CD4-positive, CD25-positive, alpha-beta regulatory T cell (primary cell): ENCODE measurements around the gene SELENOF. TPM values are rescaled to one million over a fixed set of nuclear protein-coding genes. Genes with fewer than 3 reads are reported as not detected.

Experiments used
- ATAC-seq, 2 donors: fragments of 150-1000 bp; cut with Tn5 transposase; one replicate each; pipeline ENCODE4 v1.10.0; 2021; ENCODE audit warnings: low read depth in 2 of 2, moderate number of reproducible peaks in 2 of 2, moderate library complexity in 1 of 2
- DNase-seq, 3 donors: peaks; one replicate each; pipeline versions ENCODE4 v3.0.0 to v3.0.0-alpha.2; 2012 to 2022; ENCODE audit warnings: mixed read lengths in 1 of 3
- H3K27ac ChIP-seq: one replicate; pipeline ENCODE4 v1.7.0; 2013; ENCODE audit warnings: mild to moderate bottlenecking, low read length; ENCODE audit not compliant: insufficient read depth, poor library complexity, severe bottlenecking
- H3K27me3 ChIP-seq: one replicate; pipeline ENCODE4 v1.7.0; 2013; ENCODE audit warnings: low read length; ENCODE audit not compliant: control insufficient read depth, insufficient read depth
- H3K36me3 ChIP-seq: one replicate; pipeline ENCODE4 v1.7.0; 2013; ENCODE audit warnings: mild to moderate bottlenecking, low read length, moderate library complexity; ENCODE audit not compliant: control insufficient read depth, insufficient read depth
- H3K4me1 ChIP-seq: 2 replicates; pipeline ENCODE4 v1.7.0; 2013; ENCODE audit warnings: mild to moderate bottlenecking, low read length; ENCODE audit not compliant: insufficient read depth, control insufficient read depth, poor library complexity, severe bottlenecking
- H3K4me3 ChIP-seq: one replicate; pipeline ENCODE4 v1.7.0; 2013; ENCODE audit warnings: low read depth, mild to moderate bottlenecking, low read length, moderate library complexity
- H3K9me3 ChIP-seq, 2 experiments: 1 replicate in 1 of 2; 2 replicates in 1 of 2; pipeline ENCODE4 v1.7.0; 2013; ENCODE audit warnings: low read length in 2 of 2, mild to moderate bottlenecking in 1 of 2, moderate library complexity in 1 of 2; ENCODE audit not compliant: control insufficient read depth in 2 of 2
- H3K27ac Mint-ChIP-seq, 3 donors: one replicate each; pipeline ENCODE4 v1.8.0; 2020 to 2022; ENCODE audit warnings: mild to moderate bottlenecking in 3 of 3, mixed read lengths in 3 of 3, moderate library complexity in 2 of 3
- H3K27me3 Mint-ChIP-seq: one replicate; pipeline ENCODE4 v1.8.0; 2022; ENCODE audit warnings: mild to moderate bottlenecking, mixed read lengths
- H3K36me3 Mint-ChIP-seq: one replicate; pipeline ENCODE4 v1.8.0; 2020; ENCODE audit warnings: mixed read lengths
- H3K4me1 Mint-ChIP-seq, 4 donors: one replicate each; pipeline ENCODE4 v1.8.0; 2020 to 2022; ENCODE audit warnings: mixed read lengths in 4 of 4, mild to moderate bottlenecking in 1 of 4
- H3K4me3 Mint-ChIP-seq, 4 donors: one replicate each; pipeline ENCODE4 v1.8.0; 2020 to 2022; ENCODE audit warnings: mild to moderate bottlenecking in 4 of 4, mixed read lengths in 4 of 4, moderate library complexity in 3 of 4
- H3K9me3 Mint-ChIP-seq, 7 donors: one replicate each; pipeline ENCODE4 v1.8.0; 2020 to 2022; ENCODE audit warnings: mixed read lengths in 7 of 7, mild to moderate bottlenecking in 3 of 7, moderate library complexity in 2 of 7
- polyA plus RNA-seq, 4 donors: library from polyadenylated mRNA; unstranded; fragments of 300-500 nt; fragmentation: Illumina TruSeq; gene quantifications; one replicate each; pipeline ENCODE4 v1.2.3, GENCODE V29; 2021
- total RNA-seq: library from RNA; stranded (reverse); gene quantifications from one replicate; pipeline ENCODE4 v1.2.3, GENCODE V29; 2022

SELENOF gene
- total and polyA plus RNA-seq, 5 donors from 2014 or later = 128 to 322 (median 295) TPM

GRCh38 chr1:86858524-86859261 is 55.2 kb downstream of the SELENOF start:
- H3K27ac ChIP-seq = no peak overlapping the region
- Mint-ChIP-seq H3K36me3 (peaks cover 3% of the 10 kb centered on the region), H3K9me3 (no peaks in the 10 kb centered on the region), H3K27me3 (no peaks in the 10 kb centered on the region), H3K4me3 (no peak overlapping the region), H3K27ac (peak overlapping the region in 2 of 3 donors; percentile 15 to 30), H3K4me1 (peaks cover 0 to 8% (median 4%) of the 10 kb centered on the region in 4 donors)
- H3K36me3 ChIP-seq = peaks cover 18% of the 10 kb centered on the region
- no peaks in the 10 kb centered on the region for H3K9me3 ChIP-seq
- no peak for ATAC-seq
- no peak overlapping the region for H3K4me3 ChIP-seq
- no peak for DNase-seq
- no peaks in the 10 kb centered on the region for H3K4me1 ChIP-seq
- no peaks in the 10 kb centered on the region for H3K27me3 ChIP-seq

GRCh38 chr1:86856196-86856595 is 57.7 kb downstream of the SELENOF start:
- H3K36me3 ChIP-seq = peaks cover under 1% of the 10 kb centered on the region

GRCh38 chr1:86854352-86854751 is 59.6 kb downstream of the SELENOF start:
- Histone ChIP-seq H3K27me3 (no peaks in the 10 kb centered on the region), H3K4me3 (no peak overlapping the region), H3K36me3 (no peaks in the 10 kb centered on the region), H3K9me3 (no peaks in the 10 kb centered on the region), H3K27ac (no peak overlapping the region), H3K4me1 (no peaks in the 10 kb centered on the region)
- Mint-ChIP-seq H3K36me3 (peaks cover 3% of the 10 kb centered on the region), H3K4me1 (peaks cover 0 to 8% (median 1%) of the 10 kb centered on the region in 4 donors), H3K27me3 (peaks cover 4% of the 10 kb centered on the region), H3K4me3 (no peak overlapping the region), H3K9me3 (no peaks in the 10 kb centered on the region), H3K27ac (no peak overlapping the region)
- no peak for DNase-seq
- ATAC-seq = no peak

More at GRCh38 chr1:86856196-86856595, 57.7 kb downstream of the SELENOF start:
- ATAC-seq (no peak), DNase-seq (no peak)
- H3K4me1 Mint-ChIP-seq = peaks cover 0 to 8% (median 2%) of the 10 kb centered on the region in 4 donors
- Histone ChIP-seq H3K9me3 (no peaks in the 10 kb centered on the region), H3K4me3 (no peak overlapping the region), H3K27me3 (no peaks in the 10 kb centered on the region), H3K27ac (no peak overlapping the region), H3K4me1 (no peaks in the 10 kb centered on the region)
- no peaks in the 10 kb centered on the region for H3K9me3 Mint-ChIP-seq
- peaks cover 3% of the 10 kb centered on the region for H3K36me3 Mint-ChIP-seq
- no peaks in the 10 kb centered on the region for H3K27me3 Mint-ChIP-seq
- no peak overlapping the region for H3K4me3 Mint-ChIP-seq
- no peak overlapping the region for H3K27ac Mint-ChIP-seq

GRCh38 chr1:86852782-86853408 is 61.0 kb downstream of the SELENOF start:
- no peaks in the 10 kb centered on the region for H3K9me3 Mint-ChIP-seq
- Histone ChIP-seq H3K27me3 (no peaks in the 10 kb centered on the region), H3K36me3 (no peaks in the 10 kb centered on the region), H3K4me1 (no peaks in the 10 kb centered on the region), H3K4me3 (no peak overlapping the region), H3K9me3 (no peaks in the 10 kb centered on the region), H3K27ac (no peak overlapping the region)
- ATAC-seq (no peak), DNase-seq (no peak)
- H3K36me3 Mint-ChIP-seq = no peaks in the 10 kb centered on the region
- H3K4me3 Mint-ChIP-seq = no peak overlapping the region
- H3K27me3 Mint-ChIP-seq = peaks cover 4% of the 10 kb centered on the region
- H3K27ac Mint-ChIP-seq = no peak overlapping the region
- peaks cover 0 to 4% (median 1%) of the 10 kb centered on the region in 4 donors for H3K4me1 Mint-ChIP-seq

GRCh38 chr1:86852289-86852688 is 61.6 kb downstream of the SELENOF start:
- H3K36me3 ChIP-seq = no peaks in the 10 kb centered on the region
- H3K36me3 Mint-ChIP-seq = no peaks in the 10 kb centered on the region
- H3K4me3 ChIP-seq = no peak overlapping the region
- H3K4me3 Mint-ChIP-seq = no peak overlapping the region
- ATAC-seq (no peak), DNase-seq (no peak)
- no peak overlapping the region for H3K27ac ChIP-seq
- H3K27me3 Mint-ChIP-seq = peaks cover 4% of the 10 kb centered on the region
- peak overlapping the region in 1 of 3 donors; percentile 66 for H3K27ac Mint-ChIP-seq
- no peaks in the 10 kb centered on the region for H3K27me3 ChIP-seq
- H3K9me3 ChIP-seq = no peaks in the 10 kb centered on the region
- peaks cover 0 to 4% (median 1%) of the 10 kb centered on the region in 4 donors for H3K4me1 Mint-ChIP-seq
- H3K4me1 ChIP-seq = no peaks in the 10 kb centered on the region
- no peaks in the 10 kb centered on the region for H3K9me3 Mint-ChIP-seq

GRCh38 chr1:86849756-86850155 is 64.2 kb downstream of the SELENOF start:
- DNase-seq (no peak), ATAC-seq (no peak)
- Histone ChIP-seq H3K36me3 (no peaks in the 10 kb centered on the region), H3K27me3 (no peaks in the 10 kb centered on the region), H3K4me3 (no peak overlapping the region), H3K27ac (no peak overlapping the region), H3K4me1 (no peaks in the 10 kb centered on the region), H3K9me3 (no peaks in the 10 kb centered on the region)
- H3K27ac Mint-ChIP-seq = no peak overlapping the region
- H3K36me3 Mint-ChIP-seq = no peaks in the 10 kb centered on the region
- H3K9me3 Mint-ChIP-seq = no peaks in the 10 kb centered on the region
- peaks cover 4% of the 10 kb centered on the region for H3K27me3 Mint-ChIP-seq
- no peaks in the 10 kb centered on the region for H3K4me1 Mint-ChIP-seq
- no peak overlapping the region for H3K4me3 Mint-ChIP-seq

GRCh38 chr1:86848654-86849053 is 65.3 kb downstream of the SELENOF start:
- no peaks in the 10 kb centered on the region for H3K4me1 ChIP-seq
- no peaks in the 10 kb centered on the region for H3K9me3 Mint-ChIP-seq
- no peaks in the 10 kb centered on the region for H3K9me3 ChIP-seq
- H3K36me3 Mint-ChIP-seq = no peaks in the 10 kb centered on the region
- no peaks in the 10 kb centered on the region for H3K4me1 Mint-ChIP-seq
- no peak overlapping the region for H3K4me3 ChIP-seq
- no peaks in the 10 kb centered on the region for H3K36me3 ChIP-seq
- no peak overlapping the region for H3K4me3 Mint-ChIP-seq
- ATAC-seq = no peak
- DNase-seq = no peak
- H3K27ac ChIP-seq = no peak overlapping the region
- H3K27me3 ChIP-seq = no peaks in the 10 kb centered on the region
- H3K27me3 Mint-ChIP-seq = peaks cover 4% of the 10 kb centered on the region
- no peak overlapping the region for H3K27ac Mint-ChIP-seq
